Upper lobe of left lung (tissue), 6 donors: ENCODE results near the gene UBAP1. TPM values are rescaled to one million over a fixed set of nuclear protein-coding genes. Genes with fewer than 3 reads are reported as not detected.
A peak's percentile ranks its signal among the peaks of the same experiment; 100 is the strongest.

ENCODE experiments used
- ATAC-seq, 2 donors: fragments of 200-7000 bp; cut with Tn5 transposase; one replicate each; pipeline ENCODE4 v1.9.1; 2022; ENCODE audit warnings: mild to moderate bottlenecking in 2 of 2, moderate library complexity in 2 of 2; ENCODE audit not compliant: low FRiP score in 2 of 2
- DNase-seq, 2 donors: peaks; one replicate each; pipeline ENCODE4 v3.0.0-alpha.2; 2019 to 2020
- H3K27ac ChIP-seq, 4 donors: fragments of 200-600 bp; sonication (generic); one replicate each; pipeline ENCODE4 v1.5.1; 2016 to 2019
- H3K27me3 ChIP-seq, 4 donors: fragments of 200-600 bp; sonication (generic); one replicate each; pipeline ENCODE4 v1.5.1; 2017 to 2019
- H3K36me3 ChIP-seq, 4 donors: fragments of 200-600 bp; sonication (generic); one replicate each; pipeline ENCODE4 v1.5.1; 2016 to 2019
- H3K4me1 ChIP-seq, 4 donors: fragments of 200-600 bp; sonication (generic); one replicate each; pipeline ENCODE4 v1.5.1; 2018 to 2019
- H3K4me3 ChIP-seq, 4 donors: fragments of 200-600 bp; sonication (generic); one replicate each; pipeline ENCODE4 v1.5.1; 2017 to 2019; ENCODE audit warnings: mild to moderate bottlenecking in 2 of 4, moderate library complexity in 1 of 4
- H3K9me3 ChIP-seq, 4 donors: fragments of 200-600 bp; sonication (generic); one replicate each; pipeline ENCODE4 v1.5.1; 2018 to 2019
- EP300 ChIP-seq, 4 donors: sonication (generic); formaldehyde crosslinking; IDR thresholded peaks; one replicate each; pipeline ENCODE4 v1.5.1; 2017; ENCODE audit warnings: antibody characterized with exemption in 4 of 4, control low read depth in 2 of 4
- POLR2A ChIP-seq, 4 donors: fragments of 450-650 bp; IDR thresholded peaks; one replicate each; pipeline ENCODE4 v1.5.1; 2016 to 2017; ENCODE audit warnings: antibody characterized with exemption in 4 of 4, mild to moderate bottlenecking in 2 of 4
- POLR2AphosphoS5 ChIP-seq, 2 donors: sonication (generic); formaldehyde crosslinking; IDR thresholded peaks; one replicate each; pipeline ENCODE4 v1.5.1; 2017; ENCODE audit warnings: antibody characterized with exemption in 2 of 2
- WGBS, 2 donors: methylation state at CpG; one replicate each; pipeline ENCODE4 v1.1.5; 2017 to 2018; 5-methylcytosine and 5-hydroxymethylcytosine counted together
- total RNA-seq, 6 donors: library from RNA; depleted of rRNA in 4 of 6; stranded (reverse); fragments of >200 nt in 4 of 6; gene quantifications; one replicate each; pipeline versions ENCODE4 v1.1.0 to v1.2.1, GENCODE V29; 2016 to 2021
- TF ChIP-seq, protein P1 (sequence below), 6 experiments: fragments of 450-650 bp in 4 of 6; fragments of 200-600 bp in 2 of 6; sonication (generic) in 2 of 6; IDR thresholded peaks; one replicate each; pipeline ENCODE4 v1.5.1; 2016 to 2019; ENCODE audit warnings: antibody characterized with exemption in 6 of 6
- donor health status: DM: no; HTN: no; CAD: no; lungs with moderate emphysema.
- donor health status: DM: no; HTN: yes; CAD: no; lungs with severe emphysema.

Gene UBAP1
- total RNA-seq, 6 donors from 2014 or later = 37.7 to 62.2 (median 48.1) TPM

GRCh38 chr9:34177593-34178435, 1.0 kb upstream of the UBAP1 start:
- DNase-seq (peak in 1 of 2 donors; percentile 2), ATAC-seq (no peak)
- H3K27ac ChIP-seq = peak overlapping the region; percentile 96 to 97 (median 96)
- H3K4me1 ChIP-seq = peaks cover 11 to 32% (median 17%) of the 10 kb centered on the region in 4 donors
- peak overlapping the region; percentile 51 to 92 (median 68) for H3K4me3 ChIP-seq
- H3K9me3 ChIP-seq = no peaks in the 10 kb centered on the region
- H3K27me3 ChIP-seq = no peaks in the 10 kb centered on the region
- H3K36me3 ChIP-seq = no peaks in the 10 kb centered on the region
- no peak for TF ChIP-seq EP300 (IDR thresholded peaks at IDR 0.05)
- TF ChIP-seq, protein P1, sequence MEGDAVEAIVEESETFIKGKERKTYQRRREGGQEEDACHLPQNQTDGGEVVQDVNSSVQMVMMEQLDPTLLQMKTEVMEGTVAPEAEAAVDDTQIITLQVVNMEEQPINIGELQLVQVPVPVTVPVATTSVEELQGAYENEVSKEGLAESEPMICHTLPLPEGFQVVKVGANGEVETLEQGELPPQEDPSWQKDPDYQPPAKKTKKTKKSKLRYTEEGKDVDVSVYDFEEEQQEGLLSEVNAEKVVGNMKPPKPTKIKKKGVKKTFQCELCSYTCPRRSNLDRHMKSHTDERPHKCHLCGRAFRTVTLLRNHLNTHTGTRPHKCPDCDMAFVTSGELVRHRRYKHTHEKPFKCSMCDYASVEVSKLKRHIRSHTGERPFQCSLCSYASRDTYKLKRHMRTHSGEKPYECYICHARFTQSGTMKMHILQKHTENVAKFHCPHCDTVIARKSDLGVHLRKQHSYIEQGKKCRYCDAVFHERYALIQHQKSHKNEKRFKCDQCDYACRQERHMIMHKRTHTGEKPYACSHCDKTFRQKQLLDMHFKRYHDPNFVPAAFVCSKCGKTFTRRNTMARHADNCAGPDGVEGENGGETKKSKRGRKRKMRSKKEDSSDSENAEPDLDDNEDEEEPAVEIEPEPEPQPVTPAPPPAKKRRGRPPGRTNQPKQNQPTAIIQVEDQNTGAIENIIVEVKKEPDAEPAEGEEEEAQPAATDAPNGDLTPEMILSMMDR (IDR thresholded peaks at IDR 0.05) = no peak
- TF ChIP-seq POLR2AphosphoS5 (IDR thresholded peaks at IDR 0.05) = no peak
- no peak for TF ChIP-seq POLR2A (IDR thresholded peaks at IDR 0.05)
- 58 to 61% methylated on average over 17 of the region's 17 CpGs for WGBS, 2 donors

GRCh38 chr9:34179213-34180136, 632 bp downstream of the UBAP1 start:
- TF ChIP-seq POLR2A (IDR thresholded peaks at IDR 0.05) = no peak
- peak in 1 of 2 donors; percentile 29 for TF ChIP-seq POLR2AphosphoS5 (IDR thresholded peaks at IDR 0.05)
- no peak for TF ChIP-seq EP300 (IDR thresholded peaks at IDR 0.05)
- WGBS, 2 donors = 4% methylated on average over 26 to 30 of the region's 30 CpGs
- Histone ChIP-seq H3K4me3 (peak overlapping the region; percentile 60 to 92 (median 74)), H3K36me3 (peaks cover 0 to 6% (median 0%) of the 10 kb centered on the region in 4 donors), H3K4me1 (peaks cover 11 to 33% (median 17%) of the 10 kb centered on the region in 4 donors), H3K9me3 (no peaks in the 10 kb centered on the region), H3K27me3 (no peaks in the 10 kb centered on the region), H3K27ac (peak overlapping the region; percentile 96 to 97 (median 96))
- DNase-seq (peak in 1 of 2 donors; percentile 21), ATAC-seq (peak; percentile 71)

GRCh38 chr9:34185778-34186551, 7.1 kb downstream of the UBAP1 start:
- TF ChIP-seq POLR2AphosphoS5 (IDR thresholded peaks at IDR 0.05) (peak; percentile 53 to 84), POLR2A (IDR thresholded peaks at IDR 0.05) (no peak), EP300 (IDR thresholded peaks at IDR 0.05) (peak in 3 of 4 donors; percentile 27 to 93 (median 61))
- TF ChIP-seq, protein P1 (IDR thresholded peaks at IDR 0.05) = no peak
- H3K4me3 ChIP-seq = no peak overlapping the region
- H3K9me3 ChIP-seq = no peaks in the 10 kb centered on the region
- H3K27ac ChIP-seq = peak overlapping the region; percentile 54 to 80 (median 73)
- no peaks in the 10 kb centered on the region for H3K27me3 ChIP-seq
- H3K36me3 ChIP-seq = peaks cover 0 to 12% (median 5%) of the 10 kb centered on the region in 4 donors
- peak in 1 of 2 donors; percentile 63 for DNase-seq
- H3K4me1 ChIP-seq = peaks cover 32 to 57% (median 39%) of the 10 kb centered on the region in 4 donors
- 29 to 59% methylated on average over 3 of the region's 3 CpGs for WGBS, 2 donors
- peak; percentile 93 to 96 for ATAC-seq

DNA sequence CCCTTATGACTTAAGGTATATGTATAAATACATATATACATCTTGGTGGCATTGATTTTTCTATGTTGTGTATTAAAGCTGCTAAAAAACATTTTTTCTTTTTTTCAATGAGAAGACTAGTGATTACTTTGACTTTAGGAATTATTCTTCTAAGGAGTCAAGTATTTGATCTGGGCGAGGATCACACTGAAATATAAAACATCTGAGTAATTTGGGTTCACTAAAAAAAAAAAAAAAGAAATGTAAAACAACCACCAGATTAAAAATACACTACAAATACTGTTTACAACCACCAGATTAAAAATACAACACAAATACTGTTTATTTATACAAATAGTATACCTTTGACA, 9.0 kb downstream of the UBAP1 start:
- 65 to 75% methylated on average over 1 of the region's 1 CpG for whole genome bisulfite sequencing, 2 donors
- Histone ChIP-seq H3K4me3 (no peak overlapping the region), H3K9me3 (no peaks in the 10 kb centered on the region)

More for the DNA sequence above, 9.0 kb downstream of the UBAP1 start:
- Histone ChIP-seq H3K4me1 (peaks cover 30 to 54% (median 44%) of the 10 kb centered on the region in 4 donors), H3K36me3 (peaks cover 0 to 12% (median 5%) of the 10 kb centered on the region in 4 donors), H3K27me3 (no peaks in the 10 kb centered on the region), H3K27ac (no peak overlapping the region)
- ATAC-seq (no peak), DNase-seq (no peak)
- TF ChIP-seq, protein P1 (IDR thresholded peaks at IDR 0.05) = no peak
- TF ChIP-seq POLR2AphosphoS5 (IDR thresholded peaks at IDR 0.05) (no peak), POLR2A (IDR thresholded peaks at IDR 0.05) (no peak), EP300 (IDR thresholded peaks at IDR 0.05) (no peak)
